HG02678 (cell line): ENCODE data around the gene C17orf75.

ENCODE experiments used
- ATAC-seq: cut with Tn5 transposase; IDR thresholded peaks from one replicate; pipeline ENCODE4 v1.9.1; 2021; ENCODE audit warnings: mild to moderate bottlenecking, moderate library complexity; ENCODE audit not compliant: unreplicated experiment

The C17orf75 gene

GRCh38 chr17:32307658-32308057 lies 34.3 kb downstream of the C17orf75 start:
- no peak for ATAC-seq

- no peak for ATAC-seq
Observed at GRCh38 chr17:32305049-32305448, 36.9 kb downstream of the C17orf75 start.

GRCh38 chr17:32303781-32304288 lies 38.1 kb downstream of the C17orf75 start:
- ATAC-seq = no peak

GRCh38 chr17:32302860-32303649 lies 38.9 kb downstream of the C17orf75 start:
- no peak for ATAC-seq

GRCh38 chr17:32302037-32302436 lies 39.9 kb downstream of the C17orf75 start:
- ATAC-seq = no peak

- ATAC-seq = no peak
Observed at GRCh38 chr17:32299580-32300164, 42.3 kb downstream of the C17orf75 start.

GRCh38 chr17:32298721-32299579 lies 43.0 kb downstream of the C17orf75 start:
- no peak for ATAC-seq

GRCh38 chr17:32298298-32298697 lies 43.7 kb downstream of the C17orf75 start:
- no peak for ATAC-seq

GRCh38 chr17:32297860-32298259 lies 44.1 kb downstream of the C17orf75 start:
- no peak for ATAC-seq

GRCh38 chr17:32297424-32297823 lies 44.5 kb downstream of the C17orf75 start:
- no peak for ATAC-seq

- no peak for ATAC-seq
Observed at GRCh38 chr17:32292094-32292493, 49.9 kb downstream of the C17orf75 start.

- ATAC-seq = no peak
Observed at GRCh38 chr17:32289471-32290070, 52.4 kb downstream of the C17orf75 start.

GRCh38 chr17:32288615-32289014 lies 53.4 kb downstream of the C17orf75 start:
- no peak for ATAC-seq

GRCh38 chr17:32287804-32288511 lies 54.0 kb downstream of the C17orf75 start:
- ATAC-seq = no peak

GRCh38 chr17:32286518-32286900 lies 55.5 kb downstream of the C17orf75 start:
- ATAC-seq = no peak

- no peak for ATAC-seq
Observed at GRCh38 chr17:32285746-32286517, 56.0 kb downstream of the C17orf75 start.

- no peak for ATAC-seq
Observed at GRCh38 chr17:32285306-32285705, 56.7 kb downstream of the C17orf75 start.

GRCh38 chr17:32283745-32284201 lies 58.2 kb downstream of the C17orf75 start:
- ATAC-seq = no peak

GRCh38 chr17:32281011-32281451 lies 60.9 kb downstream of the C17orf75 start:
- ATAC-seq = no peak
